Kidney epithelial cell (primary cell): ENCODE data around the gene CD4. TPM values are rescaled to one million over a fixed set of nuclear protein-coding genes. Genes with fewer than 3 reads are reported as not detected.

ENCODE experiments used
- DNase-seq: peaks from one replicate; pipeline ENCODE4 v3.0.0-alpha.2; 2010; ENCODE audit warnings: low read depth
- H3K27me3 ChIP-seq: 2 replicates; pipeline ENCODE4 v1.6.0; 2011; ENCODE audit warnings: low read length; ENCODE audit not compliant: control insufficient read depth, insufficient read depth
- H3K36me3 ChIP-seq: 2 replicates; pipeline ENCODE4 v1.5.1; 2011; ENCODE audit warnings: low read length; ENCODE audit not compliant: control insufficient read depth, insufficient read depth
- H3K4me3 ChIP-seq: 2 replicates; pipeline ENCODE4 v1.5.1; 2011; ENCODE audit warnings: low read depth, mild to moderate bottlenecking, control low read depth, low read length
- CTCF ChIP-seq: IDR thresholded peaks from 2 replicates; pipeline ENCODE4 v1.5.1; 2011; ENCODE audit warnings: mild to moderate bottlenecking, moderate library complexity, low read length, control low read depth, inconsistent platforms; ENCODE audit not compliant: insufficient read depth, poor library complexity, severe bottlenecking
- total RNA-seq: library from RNA; depleted of rRNA; stranded (reverse); fragments of >200 nt; gene quantifications from 2 replicates; pipeline ENCODE4 v1.2.3, GENCODE V29; 2015

CD4 gene
- total RNA-seq, 1 donor from 2014 or later, result 0.08 TPM

DNA sequence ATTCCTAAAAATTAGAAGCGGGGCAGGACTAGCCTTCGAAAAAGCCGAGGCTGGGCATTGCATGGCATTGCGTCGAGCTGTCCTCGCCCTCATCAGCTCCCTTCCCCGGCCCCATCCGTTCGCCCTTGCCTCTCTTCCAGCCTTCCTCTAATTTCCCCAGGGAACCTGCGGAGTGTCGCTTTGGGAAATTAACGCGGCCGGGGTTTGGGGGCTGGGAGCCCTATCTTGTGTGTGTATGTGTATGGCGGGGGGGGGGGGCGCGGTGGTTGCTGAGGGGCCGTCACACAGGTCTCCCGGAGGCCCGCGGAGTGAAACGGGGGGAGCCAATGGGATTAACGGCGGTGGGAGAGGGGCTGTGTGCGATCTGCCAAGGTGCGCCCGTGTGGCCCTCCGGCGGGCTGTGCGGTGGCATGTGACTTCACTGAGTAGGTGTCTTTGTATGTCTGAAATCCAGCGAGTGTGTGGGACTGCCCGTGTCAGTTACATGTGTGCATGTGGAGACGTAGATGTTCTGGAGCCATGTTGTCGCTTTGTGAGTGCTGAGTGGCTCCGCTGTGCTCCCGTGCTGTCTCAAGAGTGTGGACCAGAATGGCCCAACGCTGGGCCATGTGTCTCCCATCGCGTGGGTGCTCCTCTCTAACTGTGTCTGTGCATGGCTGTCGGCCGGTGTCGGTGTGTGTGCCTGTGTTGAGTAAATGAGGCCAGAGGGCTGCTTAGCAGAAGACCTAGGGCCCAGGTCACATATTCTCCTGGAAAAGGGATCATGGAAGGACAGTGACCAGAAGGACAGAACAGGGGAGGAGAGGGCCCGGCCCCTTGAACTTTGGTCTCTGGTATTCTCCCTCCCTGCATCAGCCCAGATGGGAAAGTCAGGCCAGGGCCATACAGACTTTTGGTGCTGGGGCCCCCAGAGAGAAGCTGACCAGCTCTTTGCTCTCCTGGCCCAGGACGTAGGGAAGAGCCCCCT lies 21.7 kb upstream of the CD4 start:
- H3K4me3 ChIP-seq, result peak overlapping the region; percentile 52
- H3K36me3 ChIP-seq, result peaks cover 2% of the 10 kb centered on the region
- no peak for TF ChIP-seq CTCF
- DNase-seq, result no peak
- H3K27me3 ChIP-seq, result peaks cover 3% of the 10 kb centered on the region

DNA sequence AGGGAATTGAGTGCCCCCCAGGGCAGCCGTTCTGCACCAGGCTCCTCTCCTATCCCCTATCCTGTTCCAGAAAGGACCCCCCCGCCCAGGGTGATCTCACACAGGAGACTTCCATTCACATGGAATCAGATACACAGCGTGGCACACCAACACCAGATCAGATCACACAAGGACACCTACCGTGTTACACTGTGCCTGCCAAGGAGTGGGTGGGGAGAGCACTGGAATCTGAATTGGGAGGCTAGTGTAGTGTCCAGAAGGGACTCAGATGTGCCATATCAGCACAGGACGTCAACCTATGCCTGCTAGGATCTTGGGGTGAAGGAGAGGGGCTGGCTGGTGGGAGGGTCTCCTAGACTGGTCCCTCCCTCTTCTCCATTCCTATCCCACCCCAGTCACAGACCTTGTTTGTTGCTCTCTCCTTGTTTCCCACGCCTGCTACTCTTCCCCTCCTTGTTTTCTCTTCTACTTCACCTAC lies 20.9 kb upstream of the CD4 start:
- H3K27me3 ChIP-seq, result peaks cover 11% of the 10 kb centered on the region
- H3K36me3 ChIP-seq, result peaks cover 2% of the 10 kb centered on the region
- H3K4me3 ChIP-seq, result peak overlapping the region; percentile 52
- no peak for DNase-seq
- no peak for TF ChIP-seq CTCF

DNA sequence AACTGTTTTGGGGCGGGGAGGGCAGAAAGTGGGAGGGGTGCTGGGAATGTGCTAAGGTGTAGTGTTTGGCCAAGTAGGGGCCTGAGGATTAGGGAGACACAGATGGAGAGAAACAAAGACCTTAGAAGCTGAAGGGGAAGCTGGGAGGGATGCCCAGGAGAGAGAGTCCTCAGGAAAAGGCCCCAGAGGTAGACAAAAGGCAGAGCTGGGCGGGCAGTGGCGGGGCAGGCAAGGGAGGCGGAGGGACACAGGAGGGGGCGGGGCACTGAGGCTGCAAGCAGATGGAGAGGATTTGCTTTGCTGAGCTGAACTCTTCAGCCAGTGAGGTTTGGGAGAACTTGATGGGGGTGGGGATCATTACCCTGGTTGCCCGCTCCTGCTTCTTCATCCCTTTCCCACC lies 20.3 kb upstream of the CD4 start:
- DNase-seq, result no peak
- no peak for TF ChIP-seq CTCF
- H3K27me3 ChIP-seq, result peaks cover 14% of the 10 kb centered on the region
- H3K36me3 ChIP-seq, result peaks cover 2% of the 10 kb centered on the region
- H3K4me3 ChIP-seq, result peak overlapping the region; percentile 52

GRCh38 chr12:6769666-6770065 lies 19.7 kb upstream of the CD4 start:
- Histone ChIP-seq H3K4me3 (no peak overlapping the region), H3K36me3 (peaks cover 2% of the 10 kb centered on the region), H3K27me3 (peaks cover 20% of the 10 kb centered on the region)
- no peak for DNase-seq
- no peak for TF ChIP-seq CTCF

GRCh38 chr12:6770094-6770493 lies 19.2 kb upstream of the CD4 start:
- TF ChIP-seq CTCF, result no peak
- H3K36me3 ChIP-seq, result peaks cover 2% of the 10 kb centered on the region
- no peak for DNase-seq
- H3K4me3 ChIP-seq, result no peak overlapping the region
- H3K27me3 ChIP-seq, result peaks cover 20% of the 10 kb centered on the region
